ENCODE results near the gene SLC47A2. TPM values are rescaled to one million over a fixed set of nuclear protein-coding genes. Genes with fewer than 3 reads are reported as not detected.
A peak's percentile ranks its signal among the peaks of the same experiment; 100 is the strongest.

Gene SLC47A2
- polyA plus RNA-seq, 1 donor (not counting 4 experiments of a cell fraction or from before 2014, with no cell fraction given), result 0.88 TPM

DNA sequence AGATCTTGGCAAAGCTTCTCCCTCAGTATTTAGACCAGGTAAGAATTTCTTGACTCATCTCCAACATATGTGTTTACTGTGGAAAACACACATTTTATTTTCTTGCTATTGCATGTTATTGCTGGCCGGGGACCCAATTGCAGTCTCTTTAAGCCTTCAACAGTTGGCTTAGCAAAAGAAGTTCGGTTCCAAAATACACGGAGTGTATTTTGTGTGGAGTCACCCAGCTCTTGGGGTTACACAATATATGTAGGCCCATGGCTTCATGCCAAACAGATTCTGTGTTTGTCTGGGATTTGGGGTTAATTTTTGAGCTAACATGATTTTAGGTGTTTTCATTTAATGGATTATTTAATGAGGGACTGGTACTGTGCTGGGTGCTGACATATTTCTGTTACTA, 63.8 kb downstream of the SLC47A2 start:
- peaks cover 10 to 12% of the 10 kb centered on the region in 2 experiments for H3K36me3 ChIP-seq (ENCODE audit: control insufficient read depth in 2 of 2, extremely low read depth in 1 of 2, insufficient read depth in 2 of 2, low read length in 2 of 2)
- H3K27me3 ChIP-seq (ENCODE audit: control insufficient read depth, extremely low read depth, insufficient read depth, low read length), result no peaks in the 10 kb centered on the region
- DNase-seq (ENCODE audit: low read depth, low spot score), result no peak
- peaks cover 38% of the 10 kb centered on the region for H3K4me1 ChIP-seq (ENCODE audit: control insufficient read depth, extremely low read depth, insufficient read depth, low read length)
- H3K4me3 ChIP-seq (ENCODE audit: control insufficient read depth in 2 of 3, extremely low read depth in 1 of 3, insufficient read depth in 2 of 3, low read depth in 1 of 3, low read length in 3 of 3), result no peak overlapping the region
- TF ChIP-seq EZH2 (IDR thresholded peaks at IDR 0.05; ENCODE audit: low read length) (no peak), CTCF (optimal IDR thresholded peaks at IDR 0.05 in 1 of 3, IDR thresholded peaks at IDR 0.05 in 1 of 3, conservative IDR thresholded peaks at IDR 0.05 in 1 of 3; ENCODE audit: extremely low read depth in 1 of 3, insufficient read depth in 2 of 3, low read length in 3 of 3) (no peak)
- H3K4me2 ChIP-seq (ENCODE audit: control insufficient read depth, extremely low read depth, insufficient read depth, low read depth, low read length), result peak overlapping the region; percentile 95
- H3K9me1 ChIP-seq (ENCODE audit: control insufficient read depth, extremely low read depth, insufficient read depth, low read length), result peaks cover 2% of the 10 kb centered on the region
- no peaks in the 10 kb centered on the region for H4K20me1 ChIP-seq (ENCODE audit: control insufficient read depth, extremely low read depth, insufficient read depth, low read length)
- H3K27ac ChIP-seq (ENCODE audit: control insufficient read depth, insufficient read depth, low read length), result peak overlapping the region; percentile 45
- no peaks in the 10 kb centered on the region for H3K9me3 ChIP-seq (ENCODE audit: control insufficient read depth, low read depth, low read length)
- no peak for FAIRE-seq
- H2AFZ ChIP-seq (ENCODE audit: control insufficient read depth, low read length), result no peak overlapping the region
- H3K79me2 ChIP-seq (ENCODE audit: control insufficient read depth, insufficient read depth, low read length), result peaks cover 15% of the 10 kb centered on the region
- dilution Hi-C loops (cut with MboI; ENCODE audit: extremely low pct_ligation_motif_present, low sequenced_read_pairs), result loop anchor here (25.0 kb wide), 1 partner anchor 290 kb away; the partner anchor contains the start of gene B9D1
- no peak overlapping the region for H3K9ac ChIP-seq (ENCODE audit: control insufficient read depth, extremely low read depth, insufficient read depth, low read length)

DNA sequence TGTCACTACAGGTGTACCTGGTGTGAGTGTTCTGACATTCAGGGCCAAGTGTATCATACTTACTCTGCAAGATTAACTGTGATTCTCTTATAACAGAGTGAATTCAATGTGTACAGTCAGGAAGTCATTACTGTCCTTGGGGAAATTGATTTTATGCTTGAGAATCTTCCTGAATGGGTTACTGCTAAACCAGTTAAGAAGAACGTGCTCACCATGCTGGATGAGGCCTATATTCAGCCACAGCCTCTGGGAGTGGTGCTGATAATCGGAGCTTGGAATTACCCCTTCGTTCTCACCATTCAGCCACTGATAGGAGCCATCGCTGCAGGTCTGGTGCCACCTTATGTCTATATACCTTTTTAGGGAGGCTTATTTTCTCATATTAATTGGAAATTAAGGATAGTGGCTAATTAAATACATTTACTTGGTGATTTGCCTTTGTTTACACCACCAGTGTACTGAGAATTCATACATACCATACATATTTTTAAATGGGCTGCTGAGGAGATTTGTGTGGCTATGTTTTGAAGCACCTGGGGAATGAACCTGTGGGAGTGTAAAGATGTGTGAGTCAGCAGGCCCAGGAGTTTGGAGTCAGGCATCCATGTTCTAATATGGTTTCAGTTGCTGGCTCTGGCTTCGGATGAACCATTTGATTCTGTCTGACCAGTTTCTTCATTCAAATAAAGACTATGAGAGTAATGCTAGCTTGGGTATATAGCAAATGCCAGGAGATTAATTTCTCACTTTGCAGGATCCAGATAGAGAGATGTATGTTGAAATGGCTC, 64.7 kb downstream of the SLC47A2 start:
- H3K27ac ChIP-seq (ENCODE audit: control insufficient read depth, insufficient read depth, low read length), result peak overlapping the region; percentile 45
- DNase-seq (ENCODE audit: low read depth, low spot score) (no peak), FAIRE-seq (peak; percentile 53)
- dilution Hi-C loops (cut with MboI; ENCODE audit: extremely low pct_ligation_motif_present, low sequenced_read_pairs), result loop anchor here (25.0 kb wide), 1 partner anchor 289 kb away; the partner anchor contains the start of gene B9D1
- H3K36me3 ChIP-seq (ENCODE audit: control insufficient read depth in 2 of 2, extremely low read depth in 1 of 2, insufficient read depth in 2 of 2, low read length in 2 of 2), result peaks cover 5 to 12% of the 10 kb centered on the region in 2 experiments
- no peaks in the 10 kb centered on the region for H4K20me1 ChIP-seq (ENCODE audit: control insufficient read depth, extremely low read depth, insufficient read depth, low read length)
- no peak overlapping the region for H3K9ac ChIP-seq (ENCODE audit: control insufficient read depth, extremely low read depth, insufficient read depth, low read length)
- H3K4me1 ChIP-seq (ENCODE audit: control insufficient read depth, extremely low read depth, insufficient read depth, low read length), result peaks cover 48% of the 10 kb centered on the region
- H2AFZ ChIP-seq (ENCODE audit: control insufficient read depth, low read length), result no peak overlapping the region
- H3K9me1 ChIP-seq (ENCODE audit: control insufficient read depth, extremely low read depth, insufficient read depth, low read length), result peaks cover 2% of the 10 kb centered on the region
- peaks cover 15% of the 10 kb centered on the region for H3K79me2 ChIP-seq (ENCODE audit: control insufficient read depth, insufficient read depth, low read length)
- no peaks in the 10 kb centered on the region for H3K27me3 ChIP-seq (ENCODE audit: control insufficient read depth, extremely low read depth, insufficient read depth, low read length)
- H3K9me3 ChIP-seq (ENCODE audit: control insufficient read depth, low read depth, low read length), result no peaks in the 10 kb centered on the region
- H3K4me3 ChIP-seq (ENCODE audit: control insufficient read depth in 2 of 3, extremely low read depth in 1 of 3, insufficient read depth in 2 of 3, low read depth in 1 of 3, low read length in 3 of 3), result peak overlapping the region in 1 of 3 experiments; percentile 25
- H3K4me2 ChIP-seq (ENCODE audit: control insufficient read depth, extremely low read depth, insufficient read depth, low read depth, low read length), result peak overlapping the region; percentile 95
- TF ChIP-seq CTCF (optimal IDR thresholded peaks at IDR 0.05 in 1 of 3, IDR thresholded peaks at IDR 0.05 in 1 of 3, conservative IDR thresholded peaks at IDR 0.05 in 1 of 3; ENCODE audit: extremely low read depth in 1 of 3, insufficient read depth in 2 of 3, low read length in 3 of 3) (no peak), EZH2 (IDR thresholded peaks at IDR 0.05; ENCODE audit: low read length) (no peak)
